ENCODE data around the gene TMEM154. TPM values are rescaled to one million over a fixed set of nuclear protein-coding genes. Genes with fewer than 3 reads are reported as not detected.

TMEM154 gene, protein sequence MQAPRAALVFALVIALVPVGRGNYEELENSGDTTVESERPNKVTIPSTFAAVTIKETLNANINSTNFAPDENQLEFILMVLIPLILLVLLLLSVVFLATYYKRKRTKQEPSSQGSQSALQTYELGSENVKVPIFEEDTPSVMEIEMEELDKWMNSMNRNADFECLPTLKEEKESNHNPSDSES
- 18.7 and 22.2 TPM in 2 replicates for total RNA-seq

GRCh38 chr4:152679414-152680281 is at the start of gene TMEM154:
Gene TMEM154, minus strand, starts transcription at chr4:152679997. Its CDS starts 64 bp downstream, at chr4:152679933.

Other genes with a start within 250 kb of the TMEM154 start
- 10.5 and 16.1 TPM in 2 replicates for gene FBXW7, start 143.9 kb downstream of the TMEM154 start, total RNA-seq
- gene TIGD4, start 99.7 kb upstream of the TMEM154 start, total RNA-seq: 0.18 TPM in 1 of 2 replicates, not detected in the other
- gene ARFIP1, start 100.0 kb upstream of the TMEM154 start, total RNA-seq: 38.3 TPM in 2 replicates

Measured in myometrial cell (primary cell).